ENCODE data around the gene NCF2. TPM values are rescaled to one million over a fixed set of nuclear protein-coding genes. Genes with fewer than 3 reads are reported as not detected.

The NCF2 gene
- total RNA-seq, 1 donor from 2014 or later: 144 TPM

- TF ChIP-seq CTCF (IDR thresholded peaks at IDR 0.05): no peak
- intact Hi-C loops (cut with DNase I): no loop called here
- ATAC-seq (no peak), DNase-seq (no peak)
- no peaks in the 10 kb centered on the region for H3K36me3 ChIP-seq
- H3K27ac ChIP-seq: no peak overlapping the region
- H3K4me3 ChIP-seq: no peak overlapping the region
- H3K9me3 ChIP-seq: no peaks in the 10 kb centered on the region
- peaks cover 4% of the 10 kb centered on the region for H3K4me1 ChIP-seq
- H3K27me3 ChIP-seq: no peaks in the 10 kb centered on the region
Measured at GRCh38 chr1:183595537-183595936, 5.3 kb upstream of the NCF2 start.

- Histone ChIP-seq H3K4me3 (no peak overlapping the region), H3K27me3 (no peaks in the 10 kb centered on the region), H3K9me3 (no peaks in the 10 kb centered on the region), H3K36me3 (no peaks in the 10 kb centered on the region), H3K27ac (no peak overlapping the region), H3K4me1 (peaks cover 4% of the 10 kb centered on the region)
- peak; percentile 65 for ATAC-seq
- TF ChIP-seq CTCF (IDR thresholded peaks at IDR 0.05): no peak
- intact Hi-C loops (cut with DNase I): no loop called here
- no peak for DNase-seq
Measured at GRCh38 chr1:183593356-183593755, 3.1 kb upstream of the NCF2 start.

- peaks cover 4% of the 10 kb centered on the region for H3K4me1 ChIP-seq
- intact Hi-C loops (cut with DNase I): no loop called here
- no peaks in the 10 kb centered on the region for H3K9me3 ChIP-seq
- no peaks in the 10 kb centered on the region for H3K27me3 ChIP-seq
- no peak for DNase-seq
- no peak overlapping the region for H3K27ac ChIP-seq
- no peak for ATAC-seq
- no peak for TF ChIP-seq CTCF (IDR thresholded peaks at IDR 0.05)
- H3K36me3 ChIP-seq: no peaks in the 10 kb centered on the region
- H3K4me3 ChIP-seq: no peak overlapping the region
Measured at GRCh38 chr1:183592733-183593132, 2.5 kb upstream of the NCF2 start.

- no peak for TF ChIP-seq CTCF (IDR thresholded peaks at IDR 0.05)
- Histone ChIP-seq H3K27me3 (no peaks in the 10 kb centered on the region), H3K36me3 (no peaks in the 10 kb centered on the region), H3K27ac (peak overlapping the region; percentile 80), H3K4me3 (peak overlapping the region; percentile 41), H3K9me3 (no peaks in the 10 kb centered on the region), H3K4me1 (peaks cover 4% of the 10 kb centered on the region)
- DNase-seq: no peak
- intact Hi-C loops (cut with DNase I): no loop called here
- peak; percentile 9 for ATAC-seq
Measured at GRCh38 chr1:183589874-183590243, 400 bp downstream of the NCF2 start.

- intact Hi-C loops (cut with DNase I): no loop called here
Measured at GRCh38 chr1:183589384-183589783, 875 bp downstream of the NCF2 start.

More at GRCh38 chr1:183589384-183589783, 875 bp downstream of the NCF2 start:
- no peaks in the 10 kb centered on the region for H3K9me3 ChIP-seq
- ATAC-seq: no peak
- TF ChIP-seq CTCF (IDR thresholded peaks at IDR 0.05): no peak
- H3K27ac ChIP-seq: peak overlapping the region; percentile 80
- H3K4me3 ChIP-seq: peak overlapping the region; percentile 41
- H3K27me3 ChIP-seq: no peaks in the 10 kb centered on the region
- peaks cover 4% of the 10 kb centered on the region for H3K4me1 ChIP-seq
- H3K36me3 ChIP-seq: no peaks in the 10 kb centered on the region
- DNase-seq: no peak

Measured in upper lobe of right lung (tissue), 1 donor.